ENCODE data around the gene VN1R5.
"Not testable (repeated sequence)": the region's sequence is repeated elsewhere in the genome, so short reads cannot be mapped to it uniquely, and the experiment has no call there.

VN1R5 gene

DNA sequence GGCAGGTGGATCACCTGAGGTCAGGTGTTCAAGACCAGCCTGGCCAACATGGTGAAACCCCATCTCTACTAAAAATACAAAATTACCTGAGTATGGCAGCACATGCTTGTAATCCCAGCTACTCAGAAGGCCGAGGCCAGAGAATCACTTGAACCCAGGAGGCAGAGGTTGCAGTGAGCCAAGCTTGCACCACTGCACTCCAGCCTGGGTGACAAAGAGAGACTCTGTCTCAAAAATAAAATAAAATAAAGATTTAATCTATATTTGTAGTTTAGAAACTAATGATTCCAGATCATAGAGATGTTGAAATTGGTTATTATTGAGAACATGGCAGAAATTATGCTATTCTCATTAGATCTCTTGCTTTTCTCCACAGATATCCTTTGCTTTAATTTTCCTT lies at the start of gene VN1R5:
Gene VN1R5, plus strand, starts transcription at position 301 of the 400 bp plus-strand sequence.
- not testable (repeated sequence) for DNase-seq (ENCODE audit: low spot score)

DNA sequence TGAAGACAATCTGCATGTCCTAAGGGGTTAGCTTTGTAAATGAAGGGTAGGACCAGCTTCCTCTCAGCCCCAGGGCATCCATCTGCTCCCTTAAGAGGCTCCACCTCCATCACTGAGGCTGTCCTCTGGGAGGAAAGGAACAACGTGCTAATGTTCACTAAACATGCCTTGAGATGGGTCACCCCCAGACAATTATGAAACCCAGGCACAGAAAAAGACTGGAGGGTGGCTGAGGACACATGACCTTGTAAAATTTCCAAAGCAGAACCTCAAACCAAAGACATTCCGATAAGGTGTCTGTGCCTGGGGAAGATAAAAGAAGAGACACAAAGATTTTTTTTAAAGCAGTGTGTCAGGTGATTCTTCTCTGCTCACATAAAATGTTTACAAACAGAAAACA lies 46.5 kb upstream of the VN1R5 start:
- DNase-seq (ENCODE audit: low spot score): no peak

DNA sequence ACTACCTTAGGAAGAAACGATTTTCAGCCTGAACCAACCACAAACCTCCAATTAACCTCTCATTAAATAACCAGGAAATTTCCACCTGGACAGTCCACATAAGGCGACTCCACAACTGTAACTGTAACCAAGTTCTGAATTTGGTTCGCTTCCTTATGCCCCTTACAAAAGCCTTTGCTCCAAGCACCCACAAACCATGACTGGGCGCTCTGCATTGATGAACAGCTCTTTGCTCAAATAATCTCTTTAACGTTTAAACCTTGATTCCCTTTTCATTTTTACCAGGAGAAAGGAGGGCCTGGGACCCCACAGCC lies 45.9 kb upstream of the VN1R5 start:
- peak; percentile 14 for DNase-seq (ENCODE audit: low spot score)

DNA sequence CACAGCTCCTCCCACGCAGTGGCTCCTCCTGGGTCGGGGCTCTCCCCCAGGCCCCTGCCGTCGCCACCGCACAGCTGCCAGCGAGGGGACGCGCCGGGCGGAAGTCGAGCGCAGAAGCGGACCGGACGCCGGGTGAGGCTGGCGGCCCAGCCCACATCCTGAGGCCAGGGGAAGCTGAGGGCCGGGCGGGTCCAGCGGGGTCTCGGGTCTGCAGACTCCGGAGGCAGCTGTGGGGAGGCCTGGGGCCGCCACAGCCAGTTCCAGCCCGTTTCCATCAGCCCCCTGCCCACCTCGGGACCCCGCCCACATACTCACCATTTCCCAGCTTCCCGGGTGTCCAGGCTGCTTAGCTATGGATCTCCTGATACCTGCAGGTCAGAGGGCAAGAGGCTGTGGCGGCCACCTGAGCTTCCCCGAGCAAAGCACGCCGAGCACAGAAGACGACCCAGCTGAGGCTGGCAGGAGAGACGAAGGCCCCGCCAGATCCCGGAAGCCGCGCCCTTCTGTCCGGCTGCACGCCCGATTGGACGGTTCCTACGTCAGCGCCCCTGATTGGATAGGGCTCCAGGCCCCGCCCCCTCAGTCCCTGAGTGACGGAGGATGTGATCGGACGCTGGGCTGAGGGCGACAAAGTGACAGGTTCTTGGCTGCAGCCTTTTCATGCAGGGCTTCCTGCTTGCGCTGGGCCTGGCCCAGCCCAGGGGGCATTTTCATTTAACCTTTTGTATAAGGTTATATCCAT lies 45.3 kb upstream of the VN1R5 start:
- DNase-seq (ENCODE audit: low spot score): peak; percentile 97

DNA sequence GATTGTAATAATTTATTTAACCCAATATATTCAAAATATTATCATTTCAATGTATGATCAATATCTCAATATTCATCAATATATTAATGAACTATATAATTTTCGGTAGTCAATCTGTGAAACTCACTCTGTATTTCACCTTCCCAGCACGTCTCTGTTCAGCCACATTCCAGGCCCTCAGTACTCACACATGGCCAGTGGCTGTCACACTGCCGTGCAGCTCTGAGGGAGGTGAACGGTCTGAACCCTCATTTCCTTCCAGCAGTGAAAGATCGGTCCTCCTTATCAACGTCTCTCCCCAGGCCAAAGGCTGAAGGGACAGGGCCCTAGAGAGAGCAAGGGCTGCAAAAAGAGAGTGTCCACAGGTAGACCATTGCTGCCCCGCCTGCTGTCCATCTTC lies 44.5 kb upstream of the VN1R5 start:
- no peak for DNase-seq (ENCODE audit: low spot score)

DNA sequence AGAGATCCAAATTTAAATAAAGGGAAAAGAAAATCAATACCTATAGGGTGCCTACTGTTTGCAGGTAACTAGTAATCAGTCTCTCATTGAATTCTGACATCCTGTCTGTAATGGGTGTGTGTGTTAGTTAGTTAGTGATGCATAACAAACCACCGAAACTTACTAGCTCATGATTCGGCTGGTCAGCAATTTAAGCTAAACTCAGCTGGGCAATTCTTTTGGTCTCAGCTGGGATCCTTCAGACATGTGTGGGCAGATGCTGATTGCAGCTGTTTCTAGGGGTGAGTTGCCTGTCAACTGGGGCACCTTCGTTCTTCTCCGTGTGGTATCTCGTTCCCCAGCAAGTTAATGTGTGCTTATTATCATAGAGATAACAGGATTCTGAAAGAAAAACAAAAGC lies 43.9 kb upstream of the VN1R5 start:
- DNase-seq (ENCODE audit: low spot score): no peak

DNA sequence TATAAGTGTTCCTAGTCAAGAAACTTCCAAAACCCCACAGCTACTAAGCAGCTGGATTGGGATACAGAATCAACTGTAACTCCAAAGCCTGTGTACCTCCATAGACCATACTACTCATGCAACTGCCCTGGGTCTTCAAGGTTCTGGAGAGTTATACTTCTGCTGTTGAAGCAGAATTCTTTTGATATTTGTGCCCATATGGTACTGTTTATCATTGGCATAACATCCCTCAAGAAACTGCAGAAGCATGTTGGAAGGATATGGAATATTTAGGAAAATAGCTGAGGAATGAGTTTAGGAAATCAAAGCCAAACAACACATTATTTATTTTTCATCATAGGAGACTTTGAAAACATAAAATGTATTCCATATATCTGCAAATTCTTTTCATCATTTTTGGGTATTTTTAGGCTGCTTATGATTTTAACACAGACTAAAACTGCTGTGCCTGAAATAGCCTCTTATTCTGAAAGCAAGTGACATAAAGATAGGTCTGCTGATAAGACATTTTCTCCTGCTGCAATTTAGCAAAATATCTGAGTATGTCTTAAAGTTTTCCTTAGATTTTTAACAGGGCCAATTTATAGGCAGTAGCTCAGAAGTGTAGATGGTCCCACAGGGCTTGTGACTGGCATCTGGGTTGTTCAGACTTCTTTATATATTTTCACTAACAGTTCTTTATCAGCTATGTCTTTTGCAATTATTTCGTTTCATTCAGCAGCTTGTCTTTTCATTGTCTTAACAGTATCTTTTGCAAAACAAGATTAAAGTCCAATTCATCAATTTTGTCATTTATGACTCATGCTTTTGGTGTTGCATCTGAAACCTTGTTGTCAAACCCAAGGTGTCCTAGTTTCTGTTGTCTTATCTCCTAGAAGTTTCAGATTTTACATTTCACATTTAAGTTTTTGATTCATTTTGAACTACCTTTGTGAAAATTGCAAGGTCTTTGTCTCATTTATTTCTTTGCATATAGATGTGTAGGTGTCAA lies 43.0 kb upstream of the VN1R5 start:
- DNase-seq (ENCODE audit: low spot score): no peak

DNA sequence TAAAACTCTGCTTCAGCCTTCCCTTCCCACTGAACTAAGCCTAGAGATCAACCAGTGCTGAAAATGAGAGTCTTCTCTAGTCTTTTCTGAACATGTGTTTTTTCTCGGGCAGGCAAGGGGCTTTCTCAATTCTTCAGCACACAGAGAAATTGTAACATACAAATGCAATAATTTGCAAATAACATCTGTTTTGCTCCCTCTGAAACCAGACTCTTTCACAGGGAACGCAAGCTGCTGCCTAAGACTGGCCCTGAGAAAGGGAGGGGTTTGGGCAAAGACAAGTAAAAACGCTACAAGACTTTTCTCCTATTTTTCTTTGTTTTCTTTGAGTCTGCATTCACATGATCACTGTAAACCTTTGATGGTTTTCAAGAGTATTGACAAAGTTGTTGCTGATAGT lies 39.6 kb upstream of the VN1R5 start:
- DNase-seq (ENCODE audit: low spot score): no peak

DNA sequence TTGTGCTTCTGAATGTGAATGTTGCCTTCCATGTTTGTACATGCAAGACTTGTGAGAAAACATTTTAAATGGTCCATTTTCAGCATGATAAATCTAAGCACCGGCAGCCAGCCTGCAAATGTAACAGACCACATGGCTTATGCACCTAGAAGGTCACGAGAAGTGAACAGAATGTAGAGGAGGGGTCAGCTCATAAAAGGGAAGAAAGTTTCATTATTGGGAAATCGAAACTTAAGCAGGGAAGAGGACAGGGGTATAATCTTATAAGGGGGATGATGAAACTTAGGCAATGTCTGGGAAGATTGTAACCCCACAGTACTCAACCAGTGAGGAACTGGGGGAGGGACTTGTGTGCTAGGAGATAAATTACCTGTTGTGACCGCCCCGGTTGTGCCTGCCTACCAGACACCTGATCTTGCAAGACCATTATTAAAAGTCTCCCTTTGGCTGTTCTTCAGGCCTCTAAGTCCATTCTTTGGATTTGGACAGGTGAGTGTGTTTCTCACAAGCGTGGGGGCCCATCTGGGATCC lies 37.7 kb upstream of the VN1R5 start:
- DNase-seq (ENCODE audit: low spot score): no peak

DNA sequence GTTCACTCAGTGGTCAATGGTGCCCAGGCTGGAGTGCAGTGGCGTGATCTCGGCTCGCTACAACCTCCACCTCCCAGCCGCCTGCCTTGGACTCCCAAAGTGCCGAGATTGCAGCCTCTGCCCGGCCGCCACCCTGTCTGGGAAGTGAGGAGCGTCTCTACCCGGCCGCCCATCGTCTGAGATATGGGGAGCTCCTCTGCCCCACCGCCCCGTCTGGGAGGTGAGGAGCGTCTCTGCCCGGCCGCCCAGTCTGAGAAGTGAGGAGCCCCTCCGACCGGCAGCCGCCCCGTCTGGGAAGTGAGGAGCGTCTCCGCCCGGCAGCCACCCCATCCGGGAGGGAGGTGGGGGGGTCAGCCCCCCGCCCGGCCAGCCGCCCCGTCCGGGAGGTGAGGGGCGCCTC lies 35.6 kb upstream of the VN1R5 start:
- not testable (repeated sequence) for DNase-seq (ENCODE audit: low spot score)

DNA sequence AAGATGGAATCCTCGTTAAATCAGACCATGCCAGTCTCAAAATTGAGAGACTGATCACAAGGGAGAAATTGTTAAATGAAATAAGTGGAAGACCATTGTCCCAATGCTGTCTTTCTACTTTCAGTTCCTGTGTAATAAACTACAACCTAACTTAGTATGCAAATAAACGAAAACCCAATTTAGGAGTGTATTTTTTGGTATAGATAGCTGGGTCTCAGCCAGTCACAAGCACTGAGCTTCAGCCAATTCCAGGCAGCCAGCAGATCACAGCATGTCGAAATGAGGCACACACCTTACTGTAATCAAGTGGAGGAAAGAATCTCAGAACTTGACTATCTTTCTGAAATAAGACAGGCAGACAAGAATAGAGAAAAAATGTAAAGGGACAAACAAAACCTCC lies 33.0 kb upstream of the VN1R5 start:
- DNase-seq (ENCODE audit: low spot score): no peak

DNA sequence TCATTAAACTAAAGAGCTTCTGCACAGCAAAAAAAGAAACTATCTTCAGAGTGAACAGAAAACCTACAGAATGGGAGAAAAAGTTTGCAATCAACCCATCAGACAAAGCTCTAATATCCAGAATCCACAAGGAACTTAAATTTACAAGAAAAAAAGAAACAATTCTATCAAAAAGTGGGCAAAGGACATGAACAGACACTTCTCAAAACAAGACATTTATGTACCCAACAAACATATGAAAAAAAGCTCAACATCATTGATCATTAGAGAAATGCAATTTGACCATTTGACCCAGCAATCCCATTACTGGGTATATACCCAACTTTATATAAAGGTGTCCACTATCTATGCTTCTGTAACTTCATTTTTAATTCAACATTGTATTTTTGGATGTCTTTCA lies 31.1 kb upstream of the VN1R5 start:
- DNase-seq (ENCODE audit: low spot score): no peak

DNA sequence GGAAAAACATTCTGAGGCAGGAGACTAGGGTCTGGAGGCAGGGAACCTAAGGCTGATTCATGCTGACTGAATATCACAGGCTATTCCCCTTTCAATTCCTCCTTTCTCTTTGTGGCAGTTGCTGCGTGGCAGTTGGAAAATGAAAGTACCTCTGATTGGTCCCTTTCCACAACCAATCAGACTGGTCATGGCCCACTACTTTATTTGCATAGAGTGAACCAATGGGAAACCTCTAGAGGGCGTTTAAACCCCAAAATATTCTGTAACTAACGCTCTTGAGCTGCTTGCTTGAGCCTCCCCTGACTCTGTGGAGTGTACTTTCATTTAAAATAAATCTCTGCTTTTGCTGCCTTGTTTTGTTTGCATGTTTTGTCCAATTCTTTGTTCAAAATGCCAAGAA lies 27.7 kb upstream of the VN1R5 start:
- DNase-seq (ENCODE audit: low spot score): no peak

DNA sequence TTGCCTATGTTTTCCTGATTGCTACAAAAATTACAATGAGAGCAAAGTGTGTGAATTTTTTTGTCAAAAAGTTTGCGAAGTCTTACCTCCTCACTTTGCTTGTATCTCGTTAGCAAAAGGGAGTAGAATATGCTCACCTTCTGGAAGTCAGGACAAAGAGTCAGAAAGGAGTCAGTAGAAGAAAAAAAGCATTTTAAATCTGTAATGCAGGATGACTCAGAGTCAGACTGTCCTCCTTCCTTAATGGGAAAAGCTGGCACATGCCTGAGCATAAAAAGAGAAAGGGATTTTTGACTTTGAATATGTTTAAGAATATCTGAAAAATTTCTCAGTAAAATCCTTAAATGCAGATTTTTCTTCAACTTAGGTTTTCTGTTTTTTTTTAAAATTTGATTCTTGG lies 14.2 kb upstream of the VN1R5 start:
- no peak for DNase-seq (ENCODE audit: low spot score)

DNA sequence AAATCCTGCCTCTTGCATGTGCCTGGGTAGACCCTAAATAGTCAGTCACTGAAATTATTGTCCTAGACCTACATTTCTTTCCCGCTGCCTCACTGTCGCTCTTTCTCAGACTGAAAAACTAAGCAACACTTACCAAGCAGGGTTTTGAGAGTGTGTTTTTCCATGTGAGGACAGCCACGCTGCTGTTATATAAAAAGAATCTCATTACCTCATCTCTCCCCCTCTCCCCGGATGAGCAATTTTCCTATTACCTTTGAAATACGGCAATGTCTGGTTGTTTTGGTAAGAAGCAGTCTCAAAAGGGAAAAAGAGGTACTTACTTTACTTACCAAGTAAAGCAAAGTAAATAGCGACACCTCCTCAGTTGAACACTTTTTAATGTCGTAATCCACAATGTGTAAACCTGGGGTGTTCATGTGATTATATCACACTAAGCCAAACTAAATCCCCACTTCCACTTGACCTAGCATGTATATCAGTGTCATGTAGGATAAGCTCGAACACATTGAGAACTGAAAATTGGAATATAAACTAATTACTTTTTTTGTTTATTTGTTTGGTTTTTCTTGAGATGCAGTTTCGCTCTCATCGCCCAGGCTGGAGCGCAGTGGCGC lies 12.2 kb upstream of the VN1R5 start:
- no peak for DNase-seq (ENCODE audit: low spot score)

DNA sequence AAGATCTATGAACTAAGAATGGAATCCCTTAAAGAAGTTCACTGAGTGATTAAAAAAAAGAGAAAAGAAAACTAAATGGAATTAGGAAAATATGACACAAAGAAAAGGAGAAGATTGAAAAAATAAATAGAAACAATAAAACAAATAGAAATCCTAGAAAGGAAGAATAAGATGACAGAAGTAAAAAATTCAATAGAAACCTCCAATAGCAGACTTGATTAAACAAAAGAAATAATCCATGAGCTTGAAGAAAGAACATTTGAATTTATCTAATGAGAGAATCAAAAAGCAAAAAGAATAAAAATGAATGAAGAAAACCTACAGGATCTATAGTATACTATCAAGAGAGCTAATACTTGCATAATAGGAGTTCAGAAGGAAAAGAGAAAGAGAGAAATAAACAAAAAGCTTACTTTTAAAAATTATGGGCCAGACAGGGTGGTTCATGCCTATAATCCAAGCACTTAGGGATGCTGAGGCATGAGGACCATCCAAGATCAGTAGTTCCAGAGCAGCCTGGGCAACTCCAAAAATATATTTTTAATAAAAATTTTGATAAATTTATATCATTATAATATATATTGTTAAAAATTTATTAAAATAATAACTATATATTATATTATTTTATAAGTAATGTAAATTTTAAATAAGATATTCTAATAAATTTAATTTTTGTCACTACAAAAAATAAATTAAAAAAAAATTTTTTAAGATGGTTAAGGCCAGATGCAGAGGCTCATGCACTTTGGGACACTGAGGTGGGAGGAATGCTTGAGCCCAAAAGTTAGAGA lies 9.4 kb upstream of the VN1R5 start:
- DNase-seq (ENCODE audit: low spot score): no peak

DNA sequence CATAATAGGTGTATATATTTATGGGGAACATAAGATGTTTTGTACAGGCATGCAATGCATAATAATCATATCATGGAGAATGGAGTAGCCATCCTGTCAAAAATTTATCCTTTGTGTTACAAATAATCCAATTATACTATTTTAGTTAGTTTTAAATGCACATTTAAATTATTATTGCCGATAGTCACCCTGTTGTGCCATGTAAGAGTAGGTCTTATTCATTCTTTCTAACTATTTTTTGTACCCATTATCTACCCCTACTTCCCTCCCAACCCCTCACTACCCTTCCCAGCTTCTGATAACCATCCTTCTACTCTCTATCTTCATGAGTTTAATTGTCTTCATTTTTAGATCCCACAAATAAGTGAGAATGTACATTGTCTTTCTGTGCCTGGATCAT lies 8.3 kb upstream of the VN1R5 start:
- DNase-seq (ENCODE audit: low spot score): no peak

DNA sequence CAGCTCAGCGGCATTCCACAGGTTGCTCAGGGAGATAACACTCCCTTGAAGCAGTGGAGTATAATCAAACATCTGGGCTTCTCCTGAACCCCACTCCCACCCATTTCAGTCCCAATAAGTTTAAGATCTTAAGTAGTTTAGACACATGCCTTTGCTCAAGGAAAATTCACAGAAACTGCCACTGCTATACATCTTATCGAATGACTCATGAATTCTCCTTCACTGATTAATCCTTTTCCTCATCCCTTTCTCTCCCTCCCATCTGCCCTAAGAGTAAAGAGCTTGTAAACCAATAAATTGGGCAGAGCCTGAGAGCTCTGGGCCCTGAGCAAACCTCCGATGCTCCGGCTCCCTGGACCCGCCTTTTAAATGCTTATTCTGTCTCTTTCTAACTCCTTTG lies 10.2 kb downstream of the VN1R5 start:
- DNase-seq (ENCODE audit: low spot score): no peak

DNA sequence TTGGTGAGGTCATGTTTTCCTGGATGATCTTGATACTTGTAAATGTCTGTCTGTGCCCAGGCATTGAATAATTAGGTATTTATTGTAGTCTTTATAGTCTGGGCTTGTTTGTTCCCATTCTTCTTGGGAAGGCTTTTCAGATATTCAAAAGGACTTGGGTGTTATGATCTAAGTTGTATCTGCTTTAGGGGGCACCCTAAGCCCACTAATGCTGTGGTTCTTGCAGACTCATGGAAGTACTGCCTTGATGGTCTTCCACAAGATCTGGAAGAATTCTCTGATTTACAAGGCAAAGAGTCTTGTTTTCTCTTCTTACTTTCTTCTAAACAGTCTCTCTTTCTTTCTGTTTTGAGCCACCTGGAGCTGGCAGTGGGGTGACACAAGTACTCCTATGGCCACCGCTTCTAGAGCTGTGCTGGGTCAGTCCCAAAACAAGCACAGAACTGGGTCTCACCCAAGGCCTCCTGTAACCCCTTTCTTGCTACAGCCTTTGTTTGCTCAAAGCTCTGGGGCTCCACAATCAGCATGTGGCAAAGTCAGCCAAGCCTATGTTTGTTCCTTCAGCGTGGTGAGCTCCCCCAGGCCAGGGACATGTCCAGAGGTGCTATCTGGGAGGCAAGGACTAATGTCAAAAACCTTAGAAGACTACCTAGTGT lies 12.6 kb downstream of the VN1R5 start:
- DNase-seq (ENCODE audit: low spot score): no peak

DNA sequence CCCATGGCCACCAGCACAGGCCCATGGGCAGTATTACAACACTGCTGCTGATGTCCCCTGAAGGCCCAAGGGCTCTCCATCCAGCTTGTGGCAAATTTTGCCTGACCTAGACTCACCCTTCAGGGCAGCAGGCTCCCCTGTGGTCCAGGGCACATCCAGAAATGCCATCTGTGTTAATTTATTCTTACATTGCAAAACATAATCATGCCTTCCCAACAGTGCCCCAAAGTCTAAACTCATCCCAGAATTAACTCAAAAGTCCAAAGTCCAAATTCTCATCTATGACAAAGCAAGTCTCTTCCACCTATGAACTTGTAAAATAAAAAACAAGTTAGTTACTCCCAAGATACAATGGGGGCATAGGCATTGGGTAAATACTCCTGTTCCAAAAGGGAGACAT lies 13.3 kb downstream of the VN1R5 start:
- no peak for DNase-seq (ENCODE audit: low spot score)

DNA sequence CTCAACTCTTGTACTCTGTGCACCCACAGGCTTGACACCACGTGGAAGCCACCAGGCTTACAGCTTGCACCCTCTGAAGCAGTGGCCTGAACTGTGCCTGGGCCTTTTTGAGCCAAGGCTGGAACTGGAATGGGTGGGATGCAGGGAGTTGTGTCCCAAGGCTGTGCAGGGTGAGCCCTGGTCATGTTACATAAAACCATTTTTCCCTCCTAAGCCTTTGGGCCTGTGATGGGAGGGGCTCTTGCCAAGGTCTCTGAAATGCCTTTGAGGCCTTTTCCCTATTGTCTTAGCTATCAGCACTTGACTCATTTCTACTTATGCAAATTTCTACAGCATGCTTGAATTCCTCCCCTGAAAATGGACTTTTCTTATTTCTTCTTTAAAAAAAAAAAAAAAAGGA lies 14.1 kb downstream of the VN1R5 start:
- DNase-seq (ENCODE audit: low spot score): no peak

Data from AG08396 (cell line).